HFFc6 (cell line): ENCODE data around the gene SPEN. TPM values are rescaled to one million over a fixed set of nuclear protein-coding genes. Genes with fewer than 3 reads are reported as not detected.
"Not testable (repeated sequence)": the region's sequence is repeated elsewhere in the genome, so short reads cannot be mapped to it uniquely, and the experiment has no call there.

ENCODE experiments used
- DNase-seq: peaks from one replicate; pipeline ENCODE4 v3.0.0-alpha.2; 2018
- H3K27ac Mint-ChIP-seq: 2 replicates; pipeline ENCODE4 v1.8.0; 2020; ENCODE audit warnings: mild to moderate bottlenecking, mixed read lengths
- H3K27me3 Mint-ChIP-seq: 2 replicates; pipeline ENCODE4 v1.8.0; 2021; ENCODE audit warnings: mild to moderate bottlenecking, moderate library complexity, mixed read lengths; ENCODE audit not compliant: insufficient read depth
- H3K36me3 Mint-ChIP-seq: 2 replicates; pipeline ENCODE4 v1.8.0; 2021; ENCODE audit warnings: low read depth, mixed read lengths
- H3K4me1 Mint-ChIP-seq: 2 replicates; pipeline ENCODE4 v1.8.0; 2020; ENCODE audit warnings: low read depth, mixed read lengths
- H3K4me3 Mint-ChIP-seq: 2 replicates; pipeline ENCODE4 v1.8.0; 2020; ENCODE audit warnings: mild to moderate bottlenecking, moderate library complexity, mixed read lengths
- H3K9me3 Mint-ChIP-seq: 2 replicates; pipeline ENCODE4 v1.8.0; 2020; ENCODE audit warnings: mild to moderate bottlenecking, mixed read lengths
- total RNA-seq, 6 experiments: library from RNA; stranded (reverse); fragmentation: NEBNext Ultra II Directional; extraction: Animal tissue kit (Norgen Biotek cat#: 25700); gene quantifications; 2 replicates in 1 of 6; 3 replicates in 5 of 6; pipeline ENCODE4 v1.2.3, GENCODE V29; 2021
- TF ChIP-seq, protein P1 (sequence below): fragments of 200-600 bp; sonication (generic); IDR thresholded peaks from 2 replicates; pipeline ENCODE4 v1.5.0; 2021; ENCODE audit warnings: antibody characterized with exemption, mild to moderate bottlenecking

Gene SPEN
- total RNA-seq, 6 experiments from 2014 or later: 25.7 to 30.2 (median 27.6) TPM

- Mint-ChIP-seq H3K4me1 (peaks cover 59% of the 10 kb centered on the region), H3K27me3 (no peaks in the 10 kb centered on the region), H3K36me3 (0 out of 2 replicates have a peak, but pooled peaks cover 4% of the 10 kb centered on the region), H3K9me3 (no peaks in the 10 kb centered on the region), H3K4me3 (peak overlapping the region; percentile 85), H3K27ac (peak overlapping the region; percentile 92)
- TF ChIP-seq, protein P1, sequence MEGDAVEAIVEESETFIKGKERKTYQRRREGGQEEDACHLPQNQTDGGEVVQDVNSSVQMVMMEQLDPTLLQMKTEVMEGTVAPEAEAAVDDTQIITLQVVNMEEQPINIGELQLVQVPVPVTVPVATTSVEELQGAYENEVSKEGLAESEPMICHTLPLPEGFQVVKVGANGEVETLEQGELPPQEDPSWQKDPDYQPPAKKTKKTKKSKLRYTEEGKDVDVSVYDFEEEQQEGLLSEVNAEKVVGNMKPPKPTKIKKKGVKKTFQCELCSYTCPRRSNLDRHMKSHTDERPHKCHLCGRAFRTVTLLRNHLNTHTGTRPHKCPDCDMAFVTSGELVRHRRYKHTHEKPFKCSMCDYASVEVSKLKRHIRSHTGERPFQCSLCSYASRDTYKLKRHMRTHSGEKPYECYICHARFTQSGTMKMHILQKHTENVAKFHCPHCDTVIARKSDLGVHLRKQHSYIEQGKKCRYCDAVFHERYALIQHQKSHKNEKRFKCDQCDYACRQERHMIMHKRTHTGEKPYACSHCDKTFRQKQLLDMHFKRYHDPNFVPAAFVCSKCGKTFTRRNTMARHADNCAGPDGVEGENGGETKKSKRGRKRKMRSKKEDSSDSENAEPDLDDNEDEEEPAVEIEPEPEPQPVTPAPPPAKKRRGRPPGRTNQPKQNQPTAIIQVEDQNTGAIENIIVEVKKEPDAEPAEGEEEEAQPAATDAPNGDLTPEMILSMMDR: peak; percentile 66
- peak; percentile 90 for DNase-seq
Observed at GRCh38 chr1:15885701-15886610, 38.4 kb downstream of the SPEN start.

- Mint-ChIP-seq H3K27ac (peak overlapping the region; percentile 92), H3K9me3 (no peaks in the 10 kb centered on the region), H3K4me3 (peak overlapping the region; percentile 85), H3K4me1 (peaks cover 59% of the 10 kb centered on the region), H3K27me3 (no peaks in the 10 kb centered on the region), H3K36me3 (0 out of 2 replicates have a peak, but pooled peaks cover 4% of the 10 kb centered on the region)
- no peak for DNase-seq
- TF ChIP-seq, protein P1: no peak
Observed at GRCh38 chr1:15886611-15887167, 39.2 kb downstream of the SPEN start.

GRCh38 chr1:15892857-15893599 is 45.5 kb downstream of the SPEN start:
- Mint-ChIP-seq H3K4me1 (peaks cover 38% of the 10 kb centered on the region), H3K27ac (peak overlapping the region; percentile 97), H3K36me3 (peaks cover 22% of the 10 kb centered on the region), H3K4me3 (peak overlapping the region; percentile 33)
- H3K9me3 Mint-ChIP-seq, H3K27me3 Mint-ChIP-seq: not testable (repeated sequence)
- DNase-seq: peak; percentile 84

DNA sequence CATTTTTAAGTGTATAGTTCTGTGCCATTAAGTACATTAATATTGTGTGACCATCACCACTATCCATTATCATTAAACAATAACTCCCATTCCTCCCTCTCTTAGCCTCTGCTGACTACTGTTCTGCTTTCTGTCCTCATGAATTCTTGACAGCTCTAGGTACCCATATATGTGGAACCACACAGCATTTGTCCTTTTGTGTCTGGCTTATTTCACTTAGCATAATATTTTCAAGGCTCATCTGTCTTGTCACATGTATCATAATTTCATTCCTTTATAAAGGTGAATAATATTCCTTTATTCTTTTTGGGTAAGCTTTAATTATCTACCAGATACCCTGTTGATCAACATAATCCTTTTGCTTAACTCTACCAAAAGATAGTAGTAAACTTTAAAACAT is 47.7 kb downstream of the SPEN start:
- DNase-seq: no peak
- no peak overlapping the region for H3K4me3 Mint-ChIP-seq
- peak overlapping the region; percentile 17; the same call in 1 of the 2 replicates for H3K27ac Mint-ChIP-seq
- no peaks in the 10 kb centered on the region for H3K9me3 Mint-ChIP-seq
- TF ChIP-seq, protein P1: no peak
- H3K4me1 Mint-ChIP-seq: peaks cover 46% of the 10 kb centered on the region
- no peaks in the 10 kb centered on the region for H3K27me3 Mint-ChIP-seq
- peaks cover 27% of the 10 kb centered on the region for H3K36me3 Mint-ChIP-seq

- H3K4me3 Mint-ChIP-seq, H3K9me3 Mint-ChIP-seq, DNase-seq, H3K27me3 Mint-ChIP-seq: not testable (repeated sequence)
- Mint-ChIP-seq H3K4me1 (peaks cover 50% of the 10 kb centered on the region), H3K27ac (peak overlapping the region; percentile 44; the same call in 1 of the 2 replicates), H3K36me3 (peaks cover 27% of the 10 kb centered on the region)
Observed at GRCh38 chr1:15896841-15897610, 49.5 kb downstream of the SPEN start.

GRCh38 chr1:15899266-15899665 is 51.8 kb downstream of the SPEN start:
- H3K27ac Mint-ChIP-seq: no peak overlapping the region
- H3K4me1 Mint-ChIP-seq: peaks cover 49% of the 10 kb centered on the region
- H3K9me3 Mint-ChIP-seq: no peaks in the 10 kb centered on the region
- no peaks in the 10 kb centered on the region; the same call in 1 of the 2 replicates for H3K27me3 Mint-ChIP-seq
- peaks cover 20% of the 10 kb centered on the region for H3K36me3 Mint-ChIP-seq
- H3K4me3 Mint-ChIP-seq: no peak overlapping the region
- DNase-seq: no peak
- TF ChIP-seq, protein P1: no peak
